Measurements from ENCODE around the gene HSPA4L.

HSPA4L gene

GRCh38 chr4:127782275-127783025 is at the start of gene HSPA4L:
TSS of gene HSPA4L (plus strand) at chr4:127782322. CDS start at chr4:127782551, 229 bp downstream.
- no peak for DNase-seq (ENCODE audit: low read depth)

- peak; percentile 6 for DNase-seq (ENCODE audit: low read depth)
Observed at GRCh38 chr4:127732623-127733328, 49.3 kb upstream of the HSPA4L start.

- DNase-seq (ENCODE audit: low read depth), result no peak
Observed at GRCh38 chr4:127734976-127735375, 47.1 kb upstream of the HSPA4L start.

GRCh38 chr4:127737295-127737694 is 44.8 kb upstream of the HSPA4L start:
- DNase-seq (ENCODE audit: low read depth), result no peak

GRCh38 chr4:127741247-127741646 is 40.9 kb upstream of the HSPA4L start:
- DNase-seq (ENCODE audit: low read depth), result no peak

- no peak for DNase-seq (ENCODE audit: low read depth)
Observed at GRCh38 chr4:127747883-127748282, 34.2 kb upstream of the HSPA4L start.

GRCh38 chr4:127748957-127749356 is 33.2 kb upstream of the HSPA4L start:
- no peak for DNase-seq (ENCODE audit: low read depth)

- no peak for DNase-seq (ENCODE audit: low read depth)
Observed at GRCh38 chr4:127756906-127757305, 25.2 kb upstream of the HSPA4L start.

GRCh38 chr4:127759228-127759820 is 22.8 kb upstream of the HSPA4L start:
- no peak for DNase-seq (ENCODE audit: low read depth)

GRCh38 chr4:127759893-127760292 is 22.2 kb upstream of the HSPA4L start:
- DNase-seq (ENCODE audit: low read depth), result no peak

- DNase-seq (ENCODE audit: low read depth), result no peak
Observed at GRCh38 chr4:127771535-127772275, 10.4 kb upstream of the HSPA4L start.

GRCh38 chr4:127772769-127773671 is 9.1 kb upstream of the HSPA4L start:
- DNase-seq (ENCODE audit: low read depth), result no peak

GRCh38 chr4:127775843-127776242 is 6.3 kb upstream of the HSPA4L start:
- DNase-seq (ENCODE audit: low read depth), result no peak

- DNase-seq (ENCODE audit: low read depth), result no peak
Observed at GRCh38 chr4:127776620-127777019, 5.5 kb upstream of the HSPA4L start.

GRCh38 chr4:127777487-127777886 is 4.6 kb upstream of the HSPA4L start:
- no peak for DNase-seq (ENCODE audit: low read depth)

- no peak for DNase-seq (ENCODE audit: low read depth)
Observed at GRCh38 chr4:127778102-127778501, 4.0 kb upstream of the HSPA4L start.

GRCh38 chr4:127780598-127780997 is 1.5 kb upstream of the HSPA4L start:
- DNase-seq (ENCODE audit: low read depth), result no peak

GRCh38 chr4:127781300-127782024 is 660 bp upstream of the HSPA4L start:
- no peak for DNase-seq (ENCODE audit: low read depth)

- DNase-seq (ENCODE audit: low read depth), result peak; percentile 34
Observed at GRCh38 chr4:127782025-127782274, 172 bp upstream of the HSPA4L start.

GRCh38 chr4:127783026-127783769 is 1.1 kb downstream of the HSPA4L start:
- peak; percentile 24 for DNase-seq (ENCODE audit: low read depth)

Measured in non-pigmented ciliary epithelial cell (primary cell).